ENCODE results near the gene NRDE2. TPM values are rescaled to one million over a fixed set of nuclear protein-coding genes. Genes with fewer than 3 reads are reported as not detected.
"Not testable (repeated sequence)": the region's sequence is repeated elsewhere in the genome, so short reads cannot be mapped to it uniquely, and the experiment has no call there.

NRDE2 gene
- total RNA-seq, 1 donor from 2014 or later: 20.8 TPM

GRCh38 chr14:90342327-90342726 lies 10.6 kb upstream of the NRDE2 start:
- no peak for DNase-seq (ENCODE audit: low spot score)
- TF ChIP-seq CTCF (IDR thresholded peaks at IDR 0.05; ENCODE audit: unreplicated experiment): no peak
- H3K27ac Mint-ChIP-seq (ENCODE audit: unreplicated experiment): no peak overlapping the region
- peaks cover 3% of the 10 kb centered on the region for H3K27me3 Mint-ChIP-seq (ENCODE audit: unreplicated experiment)
- no peaks in the 10 kb centered on the region for H3K36me3 Mint-ChIP-seq (ENCODE audit: low read depth, unreplicated experiment)
- H3K4me3 Mint-ChIP-seq (ENCODE audit: unreplicated experiment): no peak overlapping the region
- no peaks in the 10 kb centered on the region for H3K9me3 Mint-ChIP-seq (ENCODE audit: unreplicated experiment)
- no peaks in the 10 kb centered on the region for H3K4me1 Mint-ChIP-seq (ENCODE audit: unreplicated experiment)

GRCh38 chr14:90341784-90342183 lies 10.0 kb upstream of the NRDE2 start:
- H3K27me3 Mint-ChIP-seq (ENCODE audit: unreplicated experiment): peaks cover 3% of the 10 kb centered on the region
- no peak for TF ChIP-seq CTCF (IDR thresholded peaks at IDR 0.05; ENCODE audit: unreplicated experiment)

GRCh38 chr14:90341232-90341631 lies 9.5 kb upstream of the NRDE2 start:
- H3K4me1 Mint-ChIP-seq (ENCODE audit: unreplicated experiment); H3K36me3 Mint-ChIP-seq (ENCODE audit: low read depth, unreplicated experiment); H3K9me3 Mint-ChIP-seq (ENCODE audit: unreplicated experiment); H3K27me3 Mint-ChIP-seq (ENCODE audit: unreplicated experiment); H3K27ac Mint-ChIP-seq (ENCODE audit: unreplicated experiment); DNase-seq (ENCODE audit: low spot score); H3K4me3 Mint-ChIP-seq (ENCODE audit: unreplicated experiment): not testable (repeated sequence)

More at GRCh38 chr14:90341784-90342183, 10.0 kb upstream of the NRDE2 start:
- DNase-seq (ENCODE audit: low spot score): no peak
- H3K9me3 Mint-ChIP-seq (ENCODE audit: unreplicated experiment): no peaks in the 10 kb centered on the region
- no peak overlapping the region for H3K27ac Mint-ChIP-seq (ENCODE audit: unreplicated experiment)
- H3K36me3 Mint-ChIP-seq (ENCODE audit: low read depth, unreplicated experiment): no peaks in the 10 kb centered on the region
- H3K4me1 Mint-ChIP-seq (ENCODE audit: unreplicated experiment): no peaks in the 10 kb centered on the region
- no peak overlapping the region for H3K4me3 Mint-ChIP-seq (ENCODE audit: unreplicated experiment)

GRCh38 chr14:90336985-90337384 lies 5.2 kb upstream of the NRDE2 start:
- DNase-seq (ENCODE audit: low spot score): no peak
- H3K9me3 Mint-ChIP-seq (ENCODE audit: unreplicated experiment): no peaks in the 10 kb centered on the region
- no peaks in the 10 kb centered on the region for H3K36me3 Mint-ChIP-seq (ENCODE audit: low read depth, unreplicated experiment)
- TF ChIP-seq CTCF (IDR thresholded peaks at IDR 0.05; ENCODE audit: unreplicated experiment): no peak
- H3K27me3 Mint-ChIP-seq (ENCODE audit: unreplicated experiment): peaks cover 3% of the 10 kb centered on the region
- H3K4me3 Mint-ChIP-seq (ENCODE audit: unreplicated experiment): no peak overlapping the region
- H3K4me1 Mint-ChIP-seq (ENCODE audit: unreplicated experiment): peaks cover 4% of the 10 kb centered on the region
- no peak overlapping the region for H3K27ac Mint-ChIP-seq (ENCODE audit: unreplicated experiment)

- Mint-ChIP-seq H3K27me3 (ENCODE audit: unreplicated experiment) (peaks cover 3% of the 10 kb centered on the region), H3K27ac (ENCODE audit: unreplicated experiment) (no peak overlapping the region), H3K4me1 (ENCODE audit: unreplicated experiment) (peaks cover 4% of the 10 kb centered on the region), H3K36me3 (ENCODE audit: low read depth, unreplicated experiment) (no peaks in the 10 kb centered on the region), H3K9me3 (ENCODE audit: unreplicated experiment) (no peaks in the 10 kb centered on the region), H3K4me3 (ENCODE audit: unreplicated experiment) (no peak overlapping the region)
- TF ChIP-seq CTCF (IDR thresholded peaks at IDR 0.05; ENCODE audit: unreplicated experiment): no peak
- DNase-seq (ENCODE audit: low spot score): no peak
Measured at GRCh38 chr14:90336401-90336800, 4.7 kb upstream of the NRDE2 start.

GRCh38 chr14:90332271-90332584 lies 487 bp upstream of the NRDE2 start:
- TF ChIP-seq CTCF (IDR thresholded peaks at IDR 0.05; ENCODE audit: unreplicated experiment): no peak
- no peak for DNase-seq (ENCODE audit: low spot score)
- H3K27me3 Mint-ChIP-seq (ENCODE audit: unreplicated experiment): peaks cover 1% of the 10 kb centered on the region
- peak overlapping the region; percentile 86 for H3K27ac Mint-ChIP-seq (ENCODE audit: unreplicated experiment)
- peaks cover 3% of the 10 kb centered on the region for H3K36me3 Mint-ChIP-seq (ENCODE audit: low read depth, unreplicated experiment)
- peak overlapping the region; percentile 88 for H3K4me3 Mint-ChIP-seq (ENCODE audit: unreplicated experiment)
- H3K4me1 Mint-ChIP-seq (ENCODE audit: unreplicated experiment): peaks cover 8% of the 10 kb centered on the region
- no peaks in the 10 kb centered on the region for H3K9me3 Mint-ChIP-seq (ENCODE audit: unreplicated experiment)

Data from endothelial cell (in vitro differentiated cells).